ENCODE measurements around the gene PRSS12. TPM values are rescaled to one million over a fixed set of nuclear protein-coding genes. Genes with fewer than 3 reads are reported as not detected.
"Not testable (repeated sequence)": the region's sequence is repeated elsewhere in the genome, so short reads cannot be mapped to it uniquely, and the experiment has no call there.

PRSS12 gene
- polyA plus RNA-seq, 1 donor, result 2.3 TPM

- 0% methylated on average over 2 of the region's 13 CpGs for WGBS (ENCODE audit: insufficient coverage, low lambda C conversion rate)
- no peak for DNase-seq
- peaks cover 16% of the 10 kb centered on the region for H3K36me3 ChIP-seq (ENCODE audit: control insufficient read depth, insufficient read depth, low read length)
- peaks cover 5% of the 10 kb centered on the region for H3K9me3 ChIP-seq (ENCODE audit: control insufficient read depth, low read depth, low read length)
- peak overlapping the region; percentile 80 for H3K4me3 ChIP-seq (ENCODE audit: low read length)
- H3K27ac ChIP-seq (ENCODE audit: low read length), result peak overlapping the region; percentile 85
- H3K27me3 ChIP-seq (ENCODE audit: control insufficient read depth, insufficient read depth, low read length), result no peaks in the 10 kb centered on the region
- H3K4me1 ChIP-seq (ENCODE audit: control insufficient read depth, insufficient read depth, low read length), result peaks cover 26% of the 10 kb centered on the region
These were observed 73.5 kb downstream of the PRSS12 start for GRCh38 chr4:118279328-118279727.

- H3K4me3 ChIP-seq (ENCODE audit: low read length), result peak overlapping the region; percentile 80
- peaks cover 16% of the 10 kb centered on the region for H3K36me3 ChIP-seq (ENCODE audit: control insufficient read depth, insufficient read depth, low read length)
- H3K9me3 ChIP-seq (ENCODE audit: control insufficient read depth, low read depth, low read length), result peaks cover 5% of the 10 kb centered on the region
- no peaks in the 10 kb centered on the region for H3K27me3 ChIP-seq (ENCODE audit: control insufficient read depth, insufficient read depth, low read length)
- no CpG with 5 or more reads among the region's 56 CpGs for WGBS (ENCODE audit: insufficient coverage, low lambda C conversion rate)
- peak overlapping the region; percentile 85 for H3K27ac ChIP-seq (ENCODE audit: low read length)
- peak; percentile 96 to 98 for DNase-seq
- H3K4me1 ChIP-seq (ENCODE audit: control insufficient read depth, insufficient read depth, low read length), result peaks cover 26% of the 10 kb centered on the region
These were observed 74.1 kb downstream of the PRSS12 start for GRCh38 chr4:118278473-118279274.

- DNase-seq, result peak in 1 of 2 donors; percentile 32
- Histone ChIP-seq H3K4me3 (ENCODE audit: low read length) (peak overlapping the region; percentile 4), H3K9me3 (ENCODE audit: control insufficient read depth, low read depth, low read length) (peaks cover 5% of the 10 kb centered on the region), H3K27me3 (ENCODE audit: control insufficient read depth, insufficient read depth, low read length) (no peaks in the 10 kb centered on the region), H3K4me1 (ENCODE audit: control insufficient read depth, insufficient read depth, low read length) (peaks cover 26% of the 10 kb centered on the region), H3K36me3 (ENCODE audit: control insufficient read depth, insufficient read depth, low read length) (peaks cover 11% of the 10 kb centered on the region), H3K27ac (ENCODE audit: low read length) (peak overlapping the region; percentile 85)
- 38% methylated on average over 2 of the region's 4 CpGs for WGBS (ENCODE audit: insufficient coverage, low lambda C conversion rate)
These were observed 75.6 kb downstream of the PRSS12 start for GRCh38 chr4:118277243-118277642.

- H3K36me3 ChIP-seq (ENCODE audit: control insufficient read depth, insufficient read depth, low read length), result peaks cover 6% of the 10 kb centered on the region
- 13% methylated on average over 1 of the region's 2 CpGs for WGBS (ENCODE audit: insufficient coverage, low lambda C conversion rate)
- H3K4me1 ChIP-seq (ENCODE audit: control insufficient read depth, insufficient read depth, low read length), result peaks cover 26% of the 10 kb centered on the region
- H3K27ac ChIP-seq (ENCODE audit: low read length), result peak overlapping the region; percentile 85
- H3K9me3 ChIP-seq (ENCODE audit: control insufficient read depth, low read depth, low read length), result peaks cover 5% of the 10 kb centered on the region
- peak in 1 of 2 donors; percentile 71 for DNase-seq
- H3K4me3 ChIP-seq (ENCODE audit: low read length), result no peak overlapping the region
- no peaks in the 10 kb centered on the region for H3K27me3 ChIP-seq (ENCODE audit: control insufficient read depth, insufficient read depth, low read length)
These were observed 76.2 kb downstream of the PRSS12 start for GRCh38 chr4:118276580-118276979.

- WGBS (ENCODE audit: insufficient coverage, low lambda C conversion rate), result 100% methylated on average over 1 of the region's 1 CpG
- no peaks in the 10 kb centered on the region for H3K36me3 ChIP-seq (ENCODE audit: control insufficient read depth, insufficient read depth, low read length)
- H3K4me1 ChIP-seq (ENCODE audit: control insufficient read depth, insufficient read depth, low read length), result peaks cover 19% of the 10 kb centered on the region
- no peaks in the 10 kb centered on the region for H3K27me3 ChIP-seq (ENCODE audit: control insufficient read depth, insufficient read depth, low read length)
- DNase-seq, result no peak
- H3K4me3 ChIP-seq (ENCODE audit: low read length), result no peak overlapping the region
- H3K9me3 ChIP-seq (ENCODE audit: control insufficient read depth, low read depth, low read length), result peaks cover 5% of the 10 kb centered on the region
- no peak overlapping the region for H3K27ac ChIP-seq (ENCODE audit: low read length)
These were observed 79.2 kb downstream of the PRSS12 start for GRCh38 chr4:118273642-118274041.

GRCh38 chr4:118271788-118272187 is 81.0 kb downstream of the PRSS12 start:
- Histone ChIP-seq H3K27me3 (ENCODE audit: control insufficient read depth, insufficient read depth, low read length) (no peaks in the 10 kb centered on the region), H3K27ac (ENCODE audit: low read length) (no peak overlapping the region), H3K4me1 (ENCODE audit: control insufficient read depth, insufficient read depth, low read length) (peaks cover 9% of the 10 kb centered on the region), H3K4me3 (ENCODE audit: low read length) (no peak overlapping the region), H3K36me3 (ENCODE audit: control insufficient read depth, insufficient read depth, low read length) (no peaks in the 10 kb centered on the region), H3K9me3 (ENCODE audit: control insufficient read depth, low read depth, low read length) (peaks cover 5% of the 10 kb centered on the region)
- WGBS (ENCODE audit: insufficient coverage, low lambda C conversion rate), result 93% methylated on average over 1 of the region's 2 CpGs
- DNase-seq, result no peak

- no peaks in the 10 kb centered on the region for H3K27me3 ChIP-seq (ENCODE audit: control insufficient read depth, insufficient read depth, low read length)
- H3K36me3 ChIP-seq (ENCODE audit: control insufficient read depth, insufficient read depth, low read length), result no peaks in the 10 kb centered on the region
- H3K27ac ChIP-seq (ENCODE audit: low read length), result no peak overlapping the region
- H3K4me3 ChIP-seq (ENCODE audit: low read length), result no peak overlapping the region
- peak in 1 of 2 donors; percentile 29 for DNase-seq
- WGBS (ENCODE audit: insufficient coverage, low lambda C conversion rate), result 0% methylated on average over 1 of the region's 2 CpGs
- H3K9me3 ChIP-seq (ENCODE audit: control insufficient read depth, low read depth, low read length), result peaks cover 4% of the 10 kb centered on the region
- no peaks in the 10 kb centered on the region for H3K4me1 ChIP-seq (ENCODE audit: control insufficient read depth, insufficient read depth, low read length)
These were observed 82.3 kb downstream of the PRSS12 start for GRCh38 chr4:118270492-118270891.

- no peaks in the 10 kb centered on the region for H3K36me3 ChIP-seq (ENCODE audit: control insufficient read depth, insufficient read depth, low read length)
- no peaks in the 10 kb centered on the region for H3K4me1 ChIP-seq (ENCODE audit: control insufficient read depth, insufficient read depth, low read length)
- H3K27ac ChIP-seq (ENCODE audit: low read length), result no peak overlapping the region
- no peak for DNase-seq
- H3K4me3 ChIP-seq (ENCODE audit: low read length), result no peak overlapping the region
- H3K9me3 ChIP-seq (ENCODE audit: control insufficient read depth, low read depth, low read length), result no peaks in the 10 kb centered on the region
- WGBS (ENCODE audit: insufficient coverage, low lambda C conversion rate), result no CpG with 5 or more reads among the region's 3 CpGs
- H3K27me3 ChIP-seq (ENCODE audit: control insufficient read depth, insufficient read depth, low read length), result no peaks in the 10 kb centered on the region
These were observed 84.0 kb downstream of the PRSS12 start for GRCh38 chr4:118268780-118269179.

- not testable (repeated sequence) for H3K27me3 ChIP-seq (ENCODE audit: control insufficient read depth, insufficient read depth, low read length); H3K4me1 ChIP-seq (ENCODE audit: control insufficient read depth, insufficient read depth, low read length); H3K36me3 ChIP-seq (ENCODE audit: control insufficient read depth, insufficient read depth, low read length); H3K9me3 ChIP-seq (ENCODE audit: control insufficient read depth, low read depth, low read length); DNase-seq; H3K27ac ChIP-seq (ENCODE audit: low read length)
- H3K4me3 ChIP-seq (ENCODE audit: low read length), result peak overlapping the region; percentile 49
- no CpG with 5 or more reads among the region's 4 CpGs for WGBS (ENCODE audit: insufficient coverage, low lambda C conversion rate)
These were observed 86.7 kb downstream of the PRSS12 start for GRCh38 chr4:118266145-118266496.

GRCh38 chr4:118265312-118266144 is 87.3 kb downstream of the PRSS12 start:
- DNase-seq, result peak; percentile 42 to 73
- H3K27ac ChIP-seq (ENCODE audit: low read length), result no peak overlapping the region
- H3K9me3 ChIP-seq (ENCODE audit: control insufficient read depth, low read depth, low read length), result no peaks in the 10 kb centered on the region

More at GRCh38 chr4:118265312-118266144, 87.3 kb downstream of the PRSS12 start:
- Histone ChIP-seq H3K27me3 (ENCODE audit: control insufficient read depth, insufficient read depth, low read length) (no peaks in the 10 kb centered on the region), H3K4me1 (ENCODE audit: control insufficient read depth, insufficient read depth, low read length) (no peaks in the 10 kb centered on the region), H3K4me3 (ENCODE audit: low read length) (peak overlapping the region; percentile 49), H3K36me3 (ENCODE audit: control insufficient read depth, insufficient read depth, low read length) (no peaks in the 10 kb centered on the region)
- no CpG with 5 or more reads among the region's 64 CpGs for WGBS (ENCODE audit: insufficient coverage, low lambda C conversion rate)

Data from large intestine (tissue), 3 donors.